Measurements from ENCODE around the gene LOXL1. TPM values are rescaled to one million over a fixed set of nuclear protein-coding genes. Genes with fewer than 3 reads are reported as not detected.
"Not testable (repeated sequence)": the region's sequence is repeated elsewhere in the genome, so short reads cannot be mapped to it uniquely, and the experiment has no call there.

Gene LOXL1
- polyA plus RNA-seq, 2 donors = 7.2 to 9.6 TPM

- WGBS, 2 donors = 92 to 95% methylated on average over 3 of the region's 3 CpGs
- Histone ChIP-seq H3K27me3 (ENCODE audit: control insufficient read depth in 1 of 2, insufficient read depth in 2 of 2, low read length in 2 of 2) (no peaks in the 10 kb centered on the region), H3K4me1 (ENCODE audit: control insufficient read depth in 2 of 2, insufficient read depth in 2 of 2, low read length in 1 of 2) (peaks cover 0 to 4% of the 10 kb centered on the region in 2 donors), H3K36me3 (ENCODE audit: control insufficient read depth in 2 of 2, insufficient read depth in 2 of 2, low read length in 1 of 2) (no peaks in the 10 kb centered on the region), H3K27ac (ENCODE audit: low read depth in 2 of 2, low read length in 1 of 2) (no peak overlapping the region), H3K9me3 (ENCODE audit: control insufficient read depth in 2 of 2, insufficient read depth in 1 of 2, low read depth in 1 of 2, low read length in 1 of 2) (no peaks in the 10 kb centered on the region), H3K4me3 (ENCODE audit: low read depth in 1 of 2, low read length in 2 of 2) (no peak overlapping the region)
These were observed 42.2 kb downstream of the LOXL1 start for GRCh38 chr15:73968461-73968860.

- Histone ChIP-seq H3K4me1 (ENCODE audit: control insufficient read depth in 2 of 2, insufficient read depth in 2 of 2, low read length in 1 of 2) (peaks cover 0 to 4% of the 10 kb centered on the region in 2 donors), H3K36me3 (ENCODE audit: control insufficient read depth in 2 of 2, insufficient read depth in 2 of 2, low read length in 1 of 2) (no peaks in the 10 kb centered on the region), H3K27me3 (ENCODE audit: control insufficient read depth in 1 of 2, insufficient read depth in 2 of 2, low read length in 2 of 2) (no peaks in the 10 kb centered on the region), H3K27ac (ENCODE audit: low read depth in 2 of 2, low read length in 1 of 2) (no peak overlapping the region), H3K9me3 (ENCODE audit: control insufficient read depth in 2 of 2, insufficient read depth in 1 of 2, low read depth in 1 of 2, low read length in 1 of 2) (no peaks in the 10 kb centered on the region), H3K4me3 (ENCODE audit: low read depth in 1 of 2, low read length in 2 of 2) (no peak overlapping the region)
- WGBS, 2 donors = 78 to 85% methylated on average over 6 of the region's 6 CpGs
These were observed 43.0 kb downstream of the LOXL1 start for GRCh38 chr15:73969151-73969759.

GRCh38 chr15:73972984-73973682 lies 46.9 kb downstream of the LOXL1 start:
- Histone ChIP-seq H3K27ac (ENCODE audit: low read depth in 2 of 2, low read length in 1 of 2) (no peak overlapping the region), H3K9me3 (ENCODE audit: control insufficient read depth in 2 of 2, insufficient read depth in 1 of 2, low read depth in 1 of 2, low read length in 1 of 2) (no peaks in the 10 kb centered on the region), H3K4me1 (ENCODE audit: control insufficient read depth in 2 of 2, insufficient read depth in 2 of 2, low read length in 1 of 2) (no peaks in the 10 kb centered on the region), H3K27me3 (ENCODE audit: control insufficient read depth in 1 of 2, insufficient read depth in 2 of 2, low read length in 2 of 2) (no peaks in the 10 kb centered on the region), H3K4me3 (ENCODE audit: low read depth in 1 of 2, low read length in 2 of 2) (no peak overlapping the region), H3K36me3 (ENCODE audit: control insufficient read depth in 2 of 2, insufficient read depth in 2 of 2, low read length in 1 of 2) (no peaks in the 10 kb centered on the region)
- 20 to 28% methylated on average over 26 of the region's 26 CpGs for WGBS, 2 donors

- not testable (repeated sequence) for H3K4me3 ChIP-seq (ENCODE audit: low read depth in 1 of 2, low read length in 2 of 2); H3K27ac ChIP-seq (ENCODE audit: low read depth in 2 of 2, low read length in 1 of 2); H3K4me1 ChIP-seq (ENCODE audit: control insufficient read depth in 2 of 2, insufficient read depth in 2 of 2, low read length in 1 of 2); H3K36me3 ChIP-seq (ENCODE audit: control insufficient read depth in 2 of 2, insufficient read depth in 2 of 2, low read length in 1 of 2); H3K27me3 ChIP-seq (ENCODE audit: control insufficient read depth in 1 of 2, insufficient read depth in 2 of 2, low read length in 2 of 2); H3K9me3 ChIP-seq (ENCODE audit: control insufficient read depth in 2 of 2, insufficient read depth in 1 of 2, low read depth in 1 of 2, low read length in 1 of 2)
- WGBS, 2 donors = 83 to 90% methylated on average over 35 to 39 of the region's 39 CpGs
These were observed 47.5 kb downstream of the LOXL1 start for GRCh38 chr15:73973683-73974200.

DNA sequence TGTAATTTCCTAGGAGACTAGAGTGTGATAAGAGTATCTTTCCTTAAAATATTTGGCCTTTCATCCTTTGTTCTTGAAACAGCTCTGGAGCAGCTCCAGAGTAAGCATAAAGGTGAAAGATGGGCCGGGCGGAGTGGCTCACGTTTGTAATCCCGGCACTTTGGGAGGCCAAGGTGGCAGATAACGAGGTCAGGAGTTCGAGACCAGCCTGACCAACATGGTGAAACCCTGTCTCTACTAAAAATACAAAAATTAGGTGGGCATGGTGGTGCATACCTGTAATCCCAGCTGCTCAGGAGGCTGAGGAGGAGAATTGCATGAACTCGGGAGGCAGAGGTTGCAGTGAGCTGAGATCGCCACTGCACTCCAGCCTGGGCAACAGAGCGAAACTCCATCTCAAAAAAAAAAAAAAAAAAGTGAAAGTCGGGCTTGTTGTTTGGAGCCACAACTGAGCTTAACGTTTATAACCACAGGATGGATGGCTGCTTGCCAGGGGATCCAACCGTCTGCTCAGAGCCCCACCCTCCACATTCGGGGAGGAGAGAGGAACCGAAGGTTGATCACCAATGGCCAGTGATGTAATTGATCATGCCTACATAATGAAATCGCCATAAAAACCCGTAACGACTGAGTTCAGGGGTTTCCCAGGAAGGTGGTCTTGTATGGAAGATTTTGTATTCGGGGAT lies 49.3 kb downstream of the LOXL1 start:
- H3K4me1 ChIP-seq (ENCODE audit: control insufficient read depth in 2 of 2, insufficient read depth in 2 of 2, low read length in 1 of 2); H3K36me3 ChIP-seq (ENCODE audit: control insufficient read depth in 2 of 2, insufficient read depth in 2 of 2, low read length in 1 of 2); H3K4me3 ChIP-seq (ENCODE audit: low read depth in 1 of 2, low read length in 2 of 2); H3K27me3 ChIP-seq (ENCODE audit: control insufficient read depth in 1 of 2, insufficient read depth in 2 of 2, low read length in 2 of 2); H3K27ac ChIP-seq (ENCODE audit: low read depth in 2 of 2, low read length in 1 of 2); H3K9me3 ChIP-seq (ENCODE audit: control insufficient read depth in 2 of 2, insufficient read depth in 1 of 2, low read depth in 1 of 2, low read length in 1 of 2): not testable (repeated sequence)
- 40 to 46% methylated on average over 18 of the region's 18 CpGs for WGBS, 2 donors

GRCh38 chr15:73978896-73979295 lies 52.6 kb downstream of the LOXL1 start:
- 82 to 88% methylated on average over 3 of the region's 3 CpGs for WGBS, 2 donors
- H3K27ac ChIP-seq (ENCODE audit: low read depth in 2 of 2, low read length in 1 of 2) = no peak overlapping the region
- H3K27me3 ChIP-seq (ENCODE audit: control insufficient read depth in 1 of 2, insufficient read depth in 2 of 2, low read length in 2 of 2) = no peaks in the 10 kb centered on the region
- H3K9me3 ChIP-seq (ENCODE audit: control insufficient read depth in 2 of 2, insufficient read depth in 1 of 2, low read depth in 1 of 2, low read length in 1 of 2) = no peaks in the 10 kb centered on the region
- H3K4me1 ChIP-seq (ENCODE audit: control insufficient read depth in 2 of 2, insufficient read depth in 2 of 2, low read length in 1 of 2) = peaks cover 10 to 21% of the 10 kb centered on the region in 2 donors
- H3K36me3 ChIP-seq (ENCODE audit: control insufficient read depth in 2 of 2, insufficient read depth in 2 of 2, low read length in 1 of 2) = no peaks in the 10 kb centered on the region
- no peak overlapping the region for H3K4me3 ChIP-seq (ENCODE audit: low read depth in 1 of 2, low read length in 2 of 2)

DNA sequence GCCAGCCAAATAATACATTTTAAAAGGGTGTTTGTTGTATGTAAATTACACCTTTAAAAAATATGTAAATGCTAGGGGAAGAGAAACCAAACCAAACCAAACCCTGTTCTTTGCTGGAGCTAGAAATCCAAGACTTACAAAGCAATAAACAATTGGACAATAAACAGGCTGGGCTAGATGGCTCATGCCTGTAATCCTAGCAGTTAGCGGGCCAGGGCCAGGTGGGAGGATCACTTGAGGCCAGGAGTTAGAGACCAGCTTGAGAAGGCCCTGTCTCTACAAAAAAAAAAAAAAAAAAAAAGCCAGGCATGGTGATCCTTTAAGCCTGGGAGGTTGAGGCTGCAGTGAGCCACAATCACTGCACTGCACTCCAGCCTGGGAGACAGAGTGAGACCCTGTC lies 53.4 kb downstream of the LOXL1 start:
- no peaks in the 10 kb centered on the region for H3K27me3 ChIP-seq (ENCODE audit: control insufficient read depth in 1 of 2, insufficient read depth in 2 of 2, low read length in 2 of 2)
- 62 to 79% methylated on average over 1 of the region's 1 CpG for WGBS, 2 donors
- H3K9me3 ChIP-seq (ENCODE audit: control insufficient read depth in 2 of 2, insufficient read depth in 1 of 2, low read depth in 1 of 2, low read length in 1 of 2) = no peaks in the 10 kb centered on the region
- H3K4me3 ChIP-seq (ENCODE audit: low read depth in 1 of 2, low read length in 2 of 2) = no peak overlapping the region
- peaks cover 16 to 26% of the 10 kb centered on the region in 2 donors for H3K4me1 ChIP-seq (ENCODE audit: control insufficient read depth in 2 of 2, insufficient read depth in 2 of 2, low read length in 1 of 2)
- no peaks in the 10 kb centered on the region for H3K36me3 ChIP-seq (ENCODE audit: control insufficient read depth in 2 of 2, insufficient read depth in 2 of 2, low read length in 1 of 2)
- no peak overlapping the region for H3K27ac ChIP-seq (ENCODE audit: low read depth in 2 of 2, low read length in 1 of 2)

GRCh38 chr15:73981761-73982221 lies 55.5 kb downstream of the LOXL1 start:
- Histone ChIP-seq H3K9me3 (ENCODE audit: control insufficient read depth in 2 of 2, insufficient read depth in 1 of 2, low read depth in 1 of 2, low read length in 1 of 2) (no peaks in the 10 kb centered on the region), H3K4me3 (ENCODE audit: low read depth in 1 of 2, low read length in 2 of 2) (no peak overlapping the region), H3K27me3 (ENCODE audit: control insufficient read depth in 1 of 2, insufficient read depth in 2 of 2, low read length in 2 of 2) (no peaks in the 10 kb centered on the region), H3K36me3 (ENCODE audit: control insufficient read depth in 2 of 2, insufficient read depth in 2 of 2, low read length in 1 of 2) (no peaks in the 10 kb centered on the region), H3K4me1 (ENCODE audit: control insufficient read depth in 2 of 2, insufficient read depth in 2 of 2, low read length in 1 of 2) (peaks cover 17 to 30% of the 10 kb centered on the region in 2 donors), H3K27ac (ENCODE audit: low read depth in 2 of 2, low read length in 1 of 2) (peak overlapping the region; percentile 80 to 90)
- WGBS, 2 donors = 14 to 29% methylated on average over 5 of the region's 5 CpGs

DNA sequence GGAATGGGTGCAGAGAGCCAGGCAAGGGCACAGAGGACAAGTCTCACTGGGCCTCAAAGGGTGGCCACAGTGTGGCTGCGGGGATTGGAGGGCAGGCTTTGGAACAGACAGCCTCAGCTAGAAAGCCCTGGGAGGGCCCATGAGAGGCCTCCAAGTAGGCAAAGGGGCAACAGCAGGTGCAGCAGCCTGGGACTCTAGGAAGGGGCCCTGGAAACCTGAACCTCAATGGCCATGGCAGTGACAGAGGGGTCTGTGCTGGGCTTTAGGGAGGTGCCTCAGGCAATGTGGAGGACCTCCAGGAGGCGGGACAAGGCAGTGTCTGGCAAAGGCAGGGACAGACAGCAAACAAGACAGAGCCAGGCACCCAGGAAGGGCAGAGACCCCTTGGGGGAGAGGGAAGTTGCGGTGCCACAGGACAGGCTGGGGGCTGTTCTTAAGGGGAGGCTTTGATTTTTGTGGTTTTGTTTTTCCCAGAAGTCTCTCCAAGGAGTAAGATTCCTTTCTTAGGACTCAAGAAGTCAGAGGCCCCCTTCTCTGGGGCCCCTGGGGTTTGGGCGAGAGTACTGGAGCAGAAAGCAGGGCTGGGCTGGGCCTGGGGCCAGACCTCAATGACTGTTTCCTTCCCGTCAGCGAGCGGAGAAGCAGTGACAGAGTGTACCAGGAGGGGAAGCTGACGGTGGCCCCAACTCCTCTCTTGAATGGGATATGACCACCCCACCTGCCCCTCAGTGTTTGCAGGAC lies 56.1 kb downstream of the LOXL1 start:
- peak overlapping the region; percentile 80 to 90 for H3K27ac ChIP-seq (ENCODE audit: low read depth in 2 of 2, low read length in 1 of 2)
- WGBS, 2 donors = 21 to 27% methylated on average over 8 of the region's 8 CpGs
- H3K4me1 ChIP-seq (ENCODE audit: control insufficient read depth in 2 of 2, insufficient read depth in 2 of 2, low read length in 1 of 2) = peaks cover 17 to 30% of the 10 kb centered on the region in 2 donors
- H3K27me3 ChIP-seq (ENCODE audit: control insufficient read depth in 1 of 2, insufficient read depth in 2 of 2, low read length in 2 of 2) = no peaks in the 10 kb centered on the region
- no peaks in the 10 kb centered on the region for H3K9me3 ChIP-seq (ENCODE audit: control insufficient read depth in 2 of 2, insufficient read depth in 1 of 2, low read depth in 1 of 2, low read length in 1 of 2)
- no peaks in the 10 kb centered on the region for H3K36me3 ChIP-seq (ENCODE audit: control insufficient read depth in 2 of 2, insufficient read depth in 2 of 2, low read length in 1 of 2)
- no peak overlapping the region for H3K4me3 ChIP-seq (ENCODE audit: low read depth in 1 of 2, low read length in 2 of 2)

Measured in esophagus (tissue), 2 donors.